Lung (tissue), 12 donors: ENCODE measurements around the gene MAP2K1. TPM values are rescaled to one million over a fixed set of nuclear protein-coding genes. Genes with fewer than 3 reads are reported as not detected.

ENCODE experiments used
- ATAC-seq: fragments of 200-7000 bp; cut with Tn5 transposase; one replicate; pipeline ENCODE4 v1.9.1; 2020; ENCODE audit warnings: moderate number of reproducible peaks; ENCODE audit not compliant: insufficient read depth, low FRiP score
- DNase-seq, 3 donors: peaks; one replicate each; pipeline ENCODE4 v3.0.0-alpha.2; 2013 to 2017
- H3K27ac ChIP-seq, 2 donors: one replicate each; pipeline ENCODE4 v1.5.1; 2013; ENCODE audit warnings: mild to moderate bottlenecking in 2 of 2, moderate library complexity in 2 of 2, control low read depth in 1 of 2, inconsistent platforms in 1 of 2, low read depth in 1 of 2, low read length in 1 of 2
- H3K27me3 ChIP-seq, 3 donors: one replicate each; pipeline ENCODE4 v1.5.1; 2013; ENCODE audit warnings: low read length in 2 of 3; ENCODE audit not compliant: control insufficient read depth in 3 of 3, insufficient read depth in 3 of 3
- H3K36me3 ChIP-seq, 4 donors: one replicate each; pipeline ENCODE4 v1.5.1; 2013; ENCODE audit warnings: low read length in 4 of 4, mild to moderate bottlenecking in 1 of 4, moderate library complexity in 1 of 4; ENCODE audit not compliant: control insufficient read depth in 4 of 4, insufficient read depth in 4 of 4
- H3K4me1 ChIP-seq, 5 donors: one replicate each; pipeline ENCODE4 v1.5.1; 2013; ENCODE audit warnings: low read length in 5 of 5, mild to moderate bottlenecking in 2 of 5, moderate library complexity in 1 of 5; ENCODE audit not compliant: control insufficient read depth in 5 of 5, insufficient read depth in 5 of 5
- H3K4me3 ChIP-seq: one replicate; pipeline ENCODE4 v1.5.1; 2013; ENCODE audit warnings: mild to moderate bottlenecking, control low read depth, moderate library complexity
- H3K9ac ChIP-seq, 2 donors: one replicate each; pipeline ENCODE4 v1.5.1; 2013; ENCODE audit warnings: low read length in 2 of 2, control low read depth in 1 of 2; ENCODE audit not compliant: insufficient read depth in 1 of 2
- H3K9me3 ChIP-seq, 4 donors: one replicate each; pipeline ENCODE4 v1.5.1; 2013; ENCODE audit warnings: low read length in 3 of 4, mild to moderate bottlenecking in 1 of 4, moderate library complexity in 1 of 4; ENCODE audit not compliant: control insufficient read depth in 4 of 4, insufficient read depth in 3 of 4
- WGBS, 2 donors: extraction: QIAGEN DNeasy Blood & Tissue Kit; methylation state at CpG; one replicate each; pipeline ENCODE4 v1.1.7; 2013; 5-methylcytosine and 5-hydroxymethylcytosine counted together
- polyA plus RNA-seq, 2 donors: library from polyadenylated mRNA; stranded (reverse); fragments of 200-250 nt; gene quantifications; one replicate each; pipeline ENCODE4 v1.2.1, GENCODE V29; 2013
- total RNA-seq, 2 donors: library from RNA; depleted of rRNA in 1 of 2; stranded (reverse); fragments of >200 nt in 1 of 2; gene quantifications; one replicate each; pipeline ENCODE4 v1.2.1, GENCODE V29; 2014 to 2021
- TF ChIP-seq, protein P1 (sequence below): IDR thresholded peaks from 2 replicates; pipeline ENCODE4 v1.5.1; 2012; ENCODE audit warnings: mild to moderate bottlenecking; ENCODE audit errors: control extremely low read depth, extremely low read depth
- donor health status: control.
- donor health status: control.
- donor health status: Bipolar disorder and iron deficiency.
- donor health status: healthy.
- donor health status: DM: yes; HTN: yes; CAD: no.

Gene MAP2K1
- total and polyA plus RNA-seq, 4 donors: 19.0 to 64.7 (median 42.7) TPM

DNA sequence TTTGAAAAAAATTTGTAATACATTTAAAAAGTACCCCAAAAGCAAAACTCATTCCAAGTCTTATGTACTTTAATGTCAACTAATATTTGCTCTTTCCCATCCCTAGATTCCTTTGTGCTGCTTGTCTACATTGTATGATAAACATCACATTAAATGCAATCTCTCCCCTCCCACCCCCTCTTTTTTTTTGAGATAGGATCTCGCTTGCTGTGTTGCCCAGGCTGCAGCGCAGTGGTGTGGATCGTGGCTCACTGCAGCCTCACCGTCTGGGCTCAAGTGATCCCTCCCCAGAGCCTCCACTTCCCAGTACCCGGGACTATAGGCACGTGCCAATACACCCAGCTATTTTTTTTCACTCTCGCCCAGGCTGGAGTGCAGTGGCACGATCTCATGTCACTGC is 12.6 kb downstream of the MAP2K1 start:
- Histone ChIP-seq H3K27me3 (no peaks in the 10 kb centered on the region), H3K4me3 (no peak overlapping the region), H3K9me3 (no peaks in the 10 kb centered on the region), H3K27ac (no peak overlapping the region), H3K36me3 (peaks cover 0 to 7% (median 3%) of the 10 kb centered on the region in 4 donors), H3K4me1 (peaks cover 2 to 11% (median 8%) of the 10 kb centered on the region in 5 donors), H3K9ac (no peak overlapping the region)
- TF ChIP-seq, protein P1, sequence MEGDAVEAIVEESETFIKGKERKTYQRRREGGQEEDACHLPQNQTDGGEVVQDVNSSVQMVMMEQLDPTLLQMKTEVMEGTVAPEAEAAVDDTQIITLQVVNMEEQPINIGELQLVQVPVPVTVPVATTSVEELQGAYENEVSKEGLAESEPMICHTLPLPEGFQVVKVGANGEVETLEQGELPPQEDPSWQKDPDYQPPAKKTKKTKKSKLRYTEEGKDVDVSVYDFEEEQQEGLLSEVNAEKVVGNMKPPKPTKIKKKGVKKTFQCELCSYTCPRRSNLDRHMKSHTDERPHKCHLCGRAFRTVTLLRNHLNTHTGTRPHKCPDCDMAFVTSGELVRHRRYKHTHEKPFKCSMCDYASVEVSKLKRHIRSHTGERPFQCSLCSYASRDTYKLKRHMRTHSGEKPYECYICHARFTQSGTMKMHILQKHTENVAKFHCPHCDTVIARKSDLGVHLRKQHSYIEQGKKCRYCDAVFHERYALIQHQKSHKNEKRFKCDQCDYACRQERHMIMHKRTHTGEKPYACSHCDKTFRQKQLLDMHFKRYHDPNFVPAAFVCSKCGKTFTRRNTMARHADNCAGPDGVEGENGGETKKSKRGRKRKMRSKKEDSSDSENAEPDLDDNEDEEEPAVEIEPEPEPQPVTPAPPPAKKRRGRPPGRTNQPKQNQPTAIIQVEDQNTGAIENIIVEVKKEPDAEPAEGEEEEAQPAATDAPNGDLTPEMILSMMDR: no peak
- 89 to 92% methylated on average over 8 of the region's 8 CpGs for WGBS, 2 donors
- ATAC-seq (no peak), DNase-seq (no peak)

DNA sequence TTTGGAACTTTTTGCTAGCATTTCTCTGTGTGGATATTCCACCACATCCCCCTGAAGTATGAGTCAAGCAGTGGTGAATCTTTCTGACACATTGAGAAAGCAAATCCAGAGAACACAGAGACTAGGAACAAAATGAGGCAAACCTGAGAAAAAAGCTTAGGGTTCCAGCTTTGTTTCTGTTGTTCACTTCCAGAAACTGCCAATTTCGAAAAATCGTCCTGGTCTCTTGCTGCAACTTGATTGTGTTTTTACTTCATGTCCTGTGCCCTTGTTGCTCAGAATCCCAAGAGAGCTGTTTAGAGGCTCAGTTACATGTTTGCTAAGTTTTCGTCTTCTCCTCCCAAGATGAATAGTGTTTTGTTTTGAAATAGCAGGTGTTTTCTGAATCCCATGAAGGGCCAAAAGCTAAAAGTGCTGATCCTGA is 13.7 kb downstream of the MAP2K1 start:
- no peaks in the 10 kb centered on the region for H3K9me3 ChIP-seq
- H3K27ac ChIP-seq: no peak overlapping the region
- peaks cover 0 to 7% (median 3%) of the 10 kb centered on the region in 4 donors for H3K36me3 ChIP-seq
- 45 to 77% methylated on average over 3 of the region's 3 CpGs for WGBS, 2 donors
- no peak overlapping the region for H3K4me3 ChIP-seq
- peaks cover 4 to 21% (median 17%) of the 10 kb centered on the region in 5 donors for H3K4me1 ChIP-seq
- TF ChIP-seq, protein P1: no peak
- ATAC-seq: no peak
- no peak overlapping the region for H3K9ac ChIP-seq
- DNase-seq: no peak
- no peaks in the 10 kb centered on the region for H3K27me3 ChIP-seq

DNA sequence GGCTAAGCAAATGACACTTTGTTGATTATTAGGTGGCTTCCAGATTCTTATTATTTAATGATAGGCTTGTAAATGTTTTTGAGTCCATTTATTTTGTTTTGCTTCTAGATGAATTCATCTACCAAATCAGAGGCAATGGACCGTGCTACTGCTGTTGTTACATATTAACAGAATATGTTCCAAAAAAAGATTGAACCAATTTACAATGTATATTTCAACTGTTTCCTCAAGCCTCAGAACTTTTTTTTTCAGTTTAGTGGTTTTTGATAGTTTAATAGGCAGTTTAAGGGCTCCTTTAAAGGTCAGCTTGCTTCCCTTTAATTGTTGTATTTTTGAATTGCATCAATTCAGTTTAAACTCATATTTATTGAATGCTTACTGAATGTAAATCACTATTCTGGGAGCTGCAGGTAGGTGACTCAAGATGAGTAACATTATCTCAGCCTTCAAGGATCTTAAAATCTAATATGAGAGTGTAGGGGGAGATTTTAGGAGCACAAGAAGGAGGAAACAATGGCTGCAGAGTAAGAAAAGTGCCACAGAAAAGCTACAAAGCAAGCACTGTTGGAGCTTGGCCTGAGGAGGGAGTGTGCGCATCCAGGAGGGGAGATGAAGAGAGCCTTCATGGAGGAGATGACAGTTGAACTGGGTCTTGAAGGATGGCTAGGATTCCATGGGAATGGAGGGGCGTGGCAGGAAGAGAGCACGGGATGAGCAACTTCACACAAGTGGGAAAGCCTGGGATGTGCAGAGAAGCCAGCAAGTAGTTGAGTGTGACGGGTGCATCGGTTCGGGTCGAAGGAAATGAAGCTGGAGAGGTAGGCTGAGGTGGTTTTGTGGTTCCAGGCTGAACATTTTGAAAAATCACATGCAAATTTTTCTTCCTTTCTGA is 14.7 kb downstream of the MAP2K1 start:
- no peak overlapping the region for H3K27ac ChIP-seq
- H3K4me1 ChIP-seq: peaks cover 4 to 31% (median 20%) of the 10 kb centered on the region in 5 donors
- no peak for ATAC-seq
- 66 to 75% methylated on average over 8 of the region's 8 CpGs for WGBS, 2 donors
- H3K27me3 ChIP-seq: no peaks in the 10 kb centered on the region
- TF ChIP-seq, protein P1: no peak
- no peak overlapping the region for H3K9ac ChIP-seq
- peaks cover 0 to 3% (median 2%) of the 10 kb centered on the region in 4 donors for H3K36me3 ChIP-seq
- DNase-seq: no peak
- H3K4me3 ChIP-seq: no peak overlapping the region
- no peaks in the 10 kb centered on the region for H3K9me3 ChIP-seq
